ENCODE measurements around the gene COL18A1. TPM values are rescaled to one million over a fixed set of nuclear protein-coding genes. Genes with fewer than 3 reads are reported as not detected.
"Not testable (repeated sequence)": the region's sequence is repeated elsewhere in the genome, so short reads cannot be mapped to it uniquely, and the experiment has no call there.

The COL18A1 gene
- total RNA-seq, 1 donor from 2014 or later = 61.1 TPM

DNA sequence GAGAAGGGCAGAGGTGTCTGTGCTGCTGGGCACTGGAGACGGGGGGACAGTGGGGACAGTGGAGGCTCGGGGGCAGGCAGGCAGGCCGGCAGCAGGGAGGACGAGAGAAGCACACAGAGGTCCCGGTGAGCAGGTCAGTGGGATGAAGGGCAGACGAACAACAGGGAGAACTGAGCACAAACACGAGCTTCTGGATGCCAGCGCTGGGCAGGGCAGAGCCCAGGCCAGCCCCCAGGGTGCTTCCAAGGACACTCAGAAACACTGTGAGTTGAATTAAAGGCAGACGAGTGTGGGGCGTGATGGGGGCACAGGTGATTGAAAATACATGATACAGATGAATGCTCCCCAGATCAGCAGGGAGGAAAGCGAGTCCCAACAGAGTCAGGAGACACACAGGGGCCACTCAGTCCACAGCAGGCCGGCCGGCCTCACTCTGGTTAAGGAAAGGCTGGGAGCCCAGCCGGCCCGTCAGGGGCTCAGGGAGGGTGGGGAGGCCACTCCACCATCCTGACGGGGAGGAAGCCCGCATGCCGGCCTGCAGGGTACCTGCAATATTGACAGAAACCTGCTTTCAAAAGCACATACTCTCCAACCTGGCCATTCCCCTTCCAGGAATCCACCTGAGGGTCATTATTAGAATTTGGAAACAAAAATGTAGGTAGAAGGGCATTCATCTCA, 123.2 kb downstream of the COL18A1 start:
- Mint-ChIP-seq H3K27ac (ENCODE audit: unreplicated experiment) (no peak overlapping the region), H3K36me3 (ENCODE audit: low read depth, unreplicated experiment) (peaks cover 7% of the 10 kb centered on the region), H3K9me3 (ENCODE audit: unreplicated experiment) (no peaks in the 10 kb centered on the region), H3K4me1 (ENCODE audit: unreplicated experiment) (peaks cover 9% of the 10 kb centered on the region), H3K4me3 (ENCODE audit: unreplicated experiment) (peak overlapping the region; percentile 73), H3K27me3 (ENCODE audit: unreplicated experiment) (peaks cover 2% of the 10 kb centered on the region)
- DNase-seq (ENCODE audit: low spot score) = no peak
- TF ChIP-seq, protein P1, sequence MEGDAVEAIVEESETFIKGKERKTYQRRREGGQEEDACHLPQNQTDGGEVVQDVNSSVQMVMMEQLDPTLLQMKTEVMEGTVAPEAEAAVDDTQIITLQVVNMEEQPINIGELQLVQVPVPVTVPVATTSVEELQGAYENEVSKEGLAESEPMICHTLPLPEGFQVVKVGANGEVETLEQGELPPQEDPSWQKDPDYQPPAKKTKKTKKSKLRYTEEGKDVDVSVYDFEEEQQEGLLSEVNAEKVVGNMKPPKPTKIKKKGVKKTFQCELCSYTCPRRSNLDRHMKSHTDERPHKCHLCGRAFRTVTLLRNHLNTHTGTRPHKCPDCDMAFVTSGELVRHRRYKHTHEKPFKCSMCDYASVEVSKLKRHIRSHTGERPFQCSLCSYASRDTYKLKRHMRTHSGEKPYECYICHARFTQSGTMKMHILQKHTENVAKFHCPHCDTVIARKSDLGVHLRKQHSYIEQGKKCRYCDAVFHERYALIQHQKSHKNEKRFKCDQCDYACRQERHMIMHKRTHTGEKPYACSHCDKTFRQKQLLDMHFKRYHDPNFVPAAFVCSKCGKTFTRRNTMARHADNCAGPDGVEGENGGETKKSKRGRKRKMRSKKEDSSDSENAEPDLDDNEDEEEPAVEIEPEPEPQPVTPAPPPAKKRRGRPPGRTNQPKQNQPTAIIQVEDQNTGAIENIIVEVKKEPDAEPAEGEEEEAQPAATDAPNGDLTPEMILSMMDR (IDR thresholded peaks at IDR 0.05; ENCODE audit: unreplicated experiment) = no peak

DNA sequence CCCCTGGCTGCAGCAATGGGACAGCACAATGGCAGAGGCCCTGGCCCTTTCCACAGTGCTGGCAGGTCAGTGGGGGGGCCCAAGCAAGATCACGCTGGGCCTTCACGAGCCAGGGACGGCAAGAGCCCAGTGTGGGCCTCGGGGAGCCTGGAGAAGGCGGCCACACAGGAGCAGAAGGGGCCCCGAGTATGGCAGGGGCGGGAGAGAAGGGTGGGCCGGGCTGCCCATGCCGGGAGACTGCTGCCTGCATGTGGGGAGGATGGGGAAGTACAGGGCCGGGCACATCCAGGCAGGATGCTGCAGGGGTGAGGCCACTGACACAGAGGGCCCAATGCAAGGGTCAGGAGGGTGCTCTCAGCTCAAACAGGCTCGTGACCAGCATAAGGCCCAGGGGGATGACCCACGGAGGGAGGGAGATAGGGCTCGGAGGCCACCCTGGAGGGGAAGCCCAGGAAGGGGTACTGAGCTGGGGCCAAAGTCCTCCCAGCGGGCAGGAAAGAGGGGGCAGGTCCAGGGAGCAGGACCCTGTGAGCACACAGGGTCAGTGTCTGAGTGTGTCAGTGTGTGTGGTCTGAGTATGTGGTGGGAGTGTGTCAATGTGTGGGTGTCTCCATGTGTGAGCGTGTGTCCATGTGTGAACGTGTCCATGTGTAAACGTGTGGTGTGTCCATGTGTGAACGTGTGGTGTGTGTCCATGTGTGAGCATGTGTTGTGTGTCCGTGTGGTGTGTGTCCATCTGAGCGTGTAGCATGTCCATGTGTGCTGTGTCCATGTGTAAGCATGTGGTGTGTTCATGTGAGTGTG, 124.2 kb downstream of the COL18A1 start:
- H3K4me3 Mint-ChIP-seq (ENCODE audit: unreplicated experiment) = no peak overlapping the region
- TF ChIP-seq, protein P1 (IDR thresholded peaks at IDR 0.05; ENCODE audit: unreplicated experiment) = no peak
- peaks cover 2% of the 10 kb centered on the region for H3K27me3 Mint-ChIP-seq (ENCODE audit: unreplicated experiment)
- DNase-seq (ENCODE audit: low spot score) = no peak
- peaks cover 9% of the 10 kb centered on the region for H3K4me1 Mint-ChIP-seq (ENCODE audit: unreplicated experiment)
- H3K9me3 Mint-ChIP-seq (ENCODE audit: unreplicated experiment) = no peaks in the 10 kb centered on the region
- H3K27ac Mint-ChIP-seq (ENCODE audit: unreplicated experiment) = no peak overlapping the region
- peaks cover 5% of the 10 kb centered on the region for H3K36me3 Mint-ChIP-seq (ENCODE audit: low read depth, unreplicated experiment)

DNA sequence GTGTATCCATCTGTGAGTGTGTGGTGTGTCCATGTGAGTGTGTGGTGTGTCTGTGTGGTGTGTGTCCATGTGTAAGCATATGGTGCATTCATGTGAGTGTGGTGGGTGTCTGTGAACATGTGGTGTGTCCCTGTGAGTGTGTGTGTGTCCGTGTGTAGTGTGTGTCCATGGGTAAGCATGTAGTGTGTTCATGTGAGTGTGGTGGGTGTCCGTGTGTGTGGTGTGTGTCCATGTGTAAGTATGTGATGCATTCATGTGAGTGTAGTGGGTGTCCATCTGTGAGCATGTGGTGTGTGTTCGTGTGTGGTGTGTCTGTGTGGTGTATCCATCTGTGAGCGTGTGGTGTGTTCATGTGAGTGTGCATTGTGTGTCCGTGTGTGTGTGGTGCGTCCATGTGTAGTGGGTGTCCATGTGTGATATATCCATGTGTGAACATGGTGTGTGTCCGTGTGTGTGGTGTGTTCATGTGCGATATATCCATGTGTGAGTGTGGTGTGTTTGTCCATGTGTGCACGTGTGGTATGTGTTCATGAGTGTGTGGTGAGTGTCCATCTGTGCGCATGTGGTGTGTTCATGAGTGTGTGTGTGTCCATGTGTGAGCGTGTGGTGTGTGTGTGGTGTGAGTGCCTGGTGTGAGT, 124.9 kb downstream of the COL18A1 start:
- H3K4me1 Mint-ChIP-seq (ENCODE audit: unreplicated experiment) = peaks cover 9% of the 10 kb centered on the region
- no peak overlapping the region for H3K27ac Mint-ChIP-seq (ENCODE audit: unreplicated experiment)
- H3K4me3 Mint-ChIP-seq (ENCODE audit: unreplicated experiment) = no peak overlapping the region
- H3K27me3 Mint-ChIP-seq (ENCODE audit: unreplicated experiment) = peaks cover 2% of the 10 kb centered on the region
- no peak for DNase-seq (ENCODE audit: low spot score)
- H3K36me3 Mint-ChIP-seq (ENCODE audit: low read depth, unreplicated experiment) = peaks cover 5% of the 10 kb centered on the region
- TF ChIP-seq, protein P1 (IDR thresholded peaks at IDR 0.05; ENCODE audit: unreplicated experiment) = no peak
- H3K9me3 Mint-ChIP-seq (ENCODE audit: unreplicated experiment) = no peaks in the 10 kb centered on the region

DNA sequence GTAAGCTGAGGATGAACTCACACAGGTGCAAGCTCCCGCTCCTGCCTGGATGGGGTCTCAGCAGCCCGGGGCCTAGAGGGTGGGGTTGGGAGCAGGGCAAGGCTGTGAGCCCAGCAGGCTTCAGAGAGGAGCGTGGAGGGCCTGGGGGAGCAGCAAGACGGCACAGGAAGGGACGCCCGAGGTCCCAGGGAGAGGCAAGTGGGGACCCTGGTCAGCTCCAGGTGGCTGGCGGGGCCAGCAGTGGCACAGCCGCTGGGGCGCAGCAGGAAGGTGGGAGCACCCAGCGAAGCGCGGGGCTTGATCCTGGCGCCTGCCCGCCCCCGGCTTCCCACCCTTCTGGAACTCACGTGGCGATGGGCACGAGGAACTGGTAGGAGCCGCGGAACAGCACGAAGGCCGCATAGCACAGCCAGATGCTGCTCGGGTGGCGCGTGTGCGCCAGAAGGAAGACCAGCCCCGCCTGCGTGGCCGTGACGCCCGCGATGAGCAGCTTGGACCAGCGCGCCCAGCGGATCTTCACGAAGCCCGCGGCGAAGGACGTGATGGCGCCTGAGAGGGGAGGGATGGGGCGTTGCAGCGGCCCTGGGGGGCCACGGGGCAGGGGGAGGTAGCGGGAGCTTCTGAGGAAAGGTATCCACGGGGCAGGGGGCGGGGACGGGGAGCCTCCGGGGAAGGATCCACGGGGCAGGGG, 125.6 kb downstream of the COL18A1 start:
- TF ChIP-seq, protein P1 (IDR thresholded peaks at IDR 0.05; ENCODE audit: unreplicated experiment) = no peak
- no peak overlapping the region for H3K27ac Mint-ChIP-seq (ENCODE audit: unreplicated experiment)
- peaks cover 9% of the 10 kb centered on the region for H3K4me1 Mint-ChIP-seq (ENCODE audit: unreplicated experiment)
- peaks cover 8% of the 10 kb centered on the region for H3K36me3 Mint-ChIP-seq (ENCODE audit: low read depth, unreplicated experiment)
- no peaks in the 10 kb centered on the region for H3K9me3 Mint-ChIP-seq (ENCODE audit: unreplicated experiment)
- peaks cover 4% of the 10 kb centered on the region for H3K27me3 Mint-ChIP-seq (ENCODE audit: unreplicated experiment)
- H3K4me3 Mint-ChIP-seq (ENCODE audit: unreplicated experiment) = no peak overlapping the region
- DNase-seq (ENCODE audit: low spot score) = no peak

DNA sequence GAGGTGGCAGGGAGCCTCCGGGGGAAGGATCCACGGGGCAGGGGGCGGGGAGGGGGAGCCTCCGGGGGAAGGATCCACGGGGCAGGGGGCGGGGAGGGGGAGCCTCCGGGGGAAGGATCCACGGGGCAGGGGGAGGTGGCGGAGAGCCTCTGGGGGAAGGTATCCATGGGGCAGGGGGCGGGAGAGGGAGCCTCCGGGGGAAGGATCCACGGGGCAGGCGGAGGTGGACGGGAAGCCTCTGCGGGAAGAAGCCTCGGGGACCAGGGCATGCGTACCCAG, 126.1 kb downstream of the COL18A1 start:
- H3K4me1 Mint-ChIP-seq (ENCODE audit: unreplicated experiment); H3K36me3 Mint-ChIP-seq (ENCODE audit: low read depth, unreplicated experiment); H3K9me3 Mint-ChIP-seq (ENCODE audit: unreplicated experiment); DNase-seq (ENCODE audit: low spot score); H3K4me3 Mint-ChIP-seq (ENCODE audit: unreplicated experiment); H3K27ac Mint-ChIP-seq (ENCODE audit: unreplicated experiment); H3K27me3 Mint-ChIP-seq (ENCODE audit: unreplicated experiment): not testable (repeated sequence)

Measured in endothelial cell (in vitro differentiated cells).